PC-3 (cell line): Measurements from ENCODE around the gene TOR2A. TPM values are rescaled to one million over a fixed set of nuclear protein-coding genes. Genes with fewer than 3 reads are reported as not detected.

ENCODE experiments used
- ATAC-seq: fragments of 200-7000 bp; cut with Tn5 transposase; 2 replicates; pipeline ENCODE4 v1.9.1; 2020; ENCODE audit warnings: mild to moderate bottlenecking, moderate library complexity
- BruUV-seq: library from RNA; stranded (reverse); fragments of 400-500 nt; replicated peaks from 2 replicates; lab custom pipeline; 2021; lab: Mats Ljungman, UMichigan
- CTCF ChIA-PET: fragments of 300-600 bp; sonication (Branson Sonifier 250); formaldehyde crosslinking; loops from one replicate; lab custom pipeline; 2022; ENCODE audit warnings: antibody characterized with exemption; lab: Charles Lee
- POLR2A ChIA-PET: fragments of 300-600 bp; sonication (Branson Sonifier 250); formaldehyde crosslinking; loops from one replicate; lab custom pipeline; 2022; ENCODE audit warnings: antibody characterized with exemption; ENCODE audit not compliant: unreplicated experiment; lab: Charles Lee
- DNase-seq: peaks from one replicate; pipeline ENCODE4 v3.0.0-alpha.2; 2015
- H2AFZ ChIP-seq: fragments of 300-600 bp; sonication (generic); 2 replicates; pipeline ENCODE4 v1.6.0; 2016; ENCODE audit warnings: antibody characterized with exemption, low read length
- H3F3A ChIP-seq: fragments of 300-600 bp; sonication (generic); one replicate; pipeline ENCODE4 v1.6.0; 2017; ENCODE audit warnings: antibody characterized with exemption, low read length, control low read depth, mild to moderate bottlenecking; ENCODE audit not compliant: unreplicated experiment
- H3K27ac ChIP-seq: fragments of 300-600 bp; sonication (generic); 2 replicates; pipeline ENCODE4 v1.5.1; 2016; ENCODE audit warnings: mild to moderate bottlenecking, low read length
- H3K27me3 ChIP-seq: fragments of 300-600 bp; sonication (generic); 2 replicates; pipeline ENCODE4 v1.6.1; 2016; ENCODE audit warnings: low read length, mixed read lengths
- H3K36me3 ChIP-seq: fragments of 300-600 bp; sonication (generic); 2 replicates; pipeline ENCODE4 v1.6.1; 2016; ENCODE audit warnings: low read depth, mixed run types, low read length, mixed read lengths
- H3K4me1 ChIP-seq: fragments of 300-600 bp; sonication (generic); 2 replicates; pipeline ENCODE4 v1.5.1; 2016; ENCODE audit warnings: low read length; ENCODE audit not compliant: insufficient read depth
- H3K4me2 ChIP-seq: fragments of 300-600 bp; sonication (generic); 2 replicates; pipeline ENCODE4 v1.6.0; 2016; ENCODE audit warnings: low read length
- H3K4me3 ChIP-seq: fragments of 300-600 bp; sonication (generic); 2 replicates; pipeline ENCODE4 v1.5.1; 2016; ENCODE audit warnings: mild to moderate bottlenecking, low read length, mixed read lengths
- H3K79me2 ChIP-seq: fragments of 300-600 bp; sonication (generic); 2 replicates; pipeline ENCODE4 v1.6.1; 2017; ENCODE audit warnings: low read length, mixed read lengths
- H3K9ac ChIP-seq: fragments of 300-600 bp; sonication (generic); 2 replicates; pipeline ENCODE4 v1.6.0; 2016; ENCODE audit warnings: mild to moderate bottlenecking, low read length
- H3K9me2 ChIP-seq: fragments of 300-600 bp; sonication (generic); replicated peaks from 2 replicates; pipeline ENCODE4 v1.6.1; 2016; ENCODE audit warnings: mixed run types, low read length, mixed read lengths
- H3K9me3 ChIP-seq: fragments of 300-600 bp; sonication (generic); 2 replicates; pipeline ENCODE4 v1.6.1; 2016; ENCODE audit warnings: low read length, mixed read lengths
- H4K20me1 ChIP-seq: fragments of 300-600 bp; sonication (generic); 2 replicates; pipeline ENCODE4 v1.6.1; 2016; ENCODE audit warnings: low read length, mixed read lengths
- EZH2 ChIP-seq: fragments of 300-600 bp; sonication (generic); IDR thresholded peaks from one replicate; pipeline ENCODE4 v1.6.1; 2017; ENCODE audit warnings: antibody characterized with exemption, mild to moderate bottlenecking, low read length; ENCODE audit not compliant: unreplicated experiment
- EZH2phosphoT487 ChIP-seq: fragments of 300-600 bp; sonication (generic); IDR thresholded peaks from 2 replicates; pipeline ENCODE4 v1.6.1; 2018; ENCODE audit warnings: mild to moderate bottlenecking, antibody characterized with exemption, low read length, borderline replicate concordance
- intact Hi-C: fragments of 100-400 bp; cut with micrococcal nuclease; formaldehyde crosslinking; loops from 2 replicates; pipeline ENCODE4 v1.9.0; 2023
- total RNA-seq: library from RNA; depleted of rRNA; stranded (reverse); fragments of >200 nt; gene quantifications from 2 replicates; pipeline ENCODE4 v1.2.3, GENCODE V29; 2014
- TF ChIP-seq, protein P1 (sequence below): fragments of 300-600 bp; sonication (generic); conservative IDR thresholded peaks from 2 replicates; pipeline ENCODE4 v1.5.1; 2017; ENCODE audit warnings: antibody characterized with exemption, low read depth, mild to moderate bottlenecking, low read length

The TOR2A gene
- total RNA-seq, 1 experiment from 2014 or later = 14.1 TPM

DNA sequence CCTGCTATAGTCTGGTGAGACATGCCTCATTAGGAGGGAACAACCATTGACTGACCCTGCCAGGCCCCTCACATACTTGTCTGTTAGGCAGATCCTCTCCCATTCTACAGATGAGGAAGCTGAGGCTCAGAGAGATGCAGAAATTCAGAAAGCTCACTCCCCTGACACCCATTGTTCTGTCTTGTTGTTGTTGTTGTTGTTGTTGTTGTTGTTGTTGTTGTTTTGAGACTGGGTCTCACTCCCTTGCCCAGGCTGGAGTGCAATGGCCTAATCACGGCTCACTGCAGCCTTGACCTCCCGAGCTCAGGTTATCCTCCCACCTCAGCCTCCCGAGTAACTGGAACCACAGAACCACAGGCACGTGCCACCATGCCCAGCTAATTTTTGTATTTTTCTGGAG lies 41.4 kb downstream of the TOR2A start:
- no peak for TF ChIP-seq EZH2
- TF ChIP-seq, protein P1, sequence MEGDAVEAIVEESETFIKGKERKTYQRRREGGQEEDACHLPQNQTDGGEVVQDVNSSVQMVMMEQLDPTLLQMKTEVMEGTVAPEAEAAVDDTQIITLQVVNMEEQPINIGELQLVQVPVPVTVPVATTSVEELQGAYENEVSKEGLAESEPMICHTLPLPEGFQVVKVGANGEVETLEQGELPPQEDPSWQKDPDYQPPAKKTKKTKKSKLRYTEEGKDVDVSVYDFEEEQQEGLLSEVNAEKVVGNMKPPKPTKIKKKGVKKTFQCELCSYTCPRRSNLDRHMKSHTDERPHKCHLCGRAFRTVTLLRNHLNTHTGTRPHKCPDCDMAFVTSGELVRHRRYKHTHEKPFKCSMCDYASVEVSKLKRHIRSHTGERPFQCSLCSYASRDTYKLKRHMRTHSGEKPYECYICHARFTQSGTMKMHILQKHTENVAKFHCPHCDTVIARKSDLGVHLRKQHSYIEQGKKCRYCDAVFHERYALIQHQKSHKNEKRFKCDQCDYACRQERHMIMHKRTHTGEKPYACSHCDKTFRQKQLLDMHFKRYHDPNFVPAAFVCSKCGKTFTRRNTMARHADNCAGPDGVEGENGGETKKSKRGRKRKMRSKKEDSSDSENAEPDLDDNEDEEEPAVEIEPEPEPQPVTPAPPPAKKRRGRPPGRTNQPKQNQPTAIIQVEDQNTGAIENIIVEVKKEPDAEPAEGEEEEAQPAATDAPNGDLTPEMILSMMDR = no peak
- TF ChIP-seq EZH2phosphoT487 = no peak
- H2AFZ ChIP-seq = no peak overlapping the region
- H3K27me3 ChIP-seq = no peaks in the 10 kb centered on the region
- ATAC-seq (no peak), DNase-seq (no peak)
- CTCF ChIA-PET = no interaction called here
- H3K4me2 ChIP-seq = no peak overlapping the region
- H3K9ac ChIP-seq = no peak overlapping the region
- BruUV-seq = no TSS peak
- H3K9me3 ChIP-seq = no peaks in the 10 kb centered on the region
- H3K9me2 ChIP-seq = no peaks in the 10 kb centered on the region
- no peaks in the 10 kb centered on the region for H3F3A ChIP-seq
- no peaks in the 10 kb centered on the region; the same call in 1 of the 2 replicates for H3K4me1 ChIP-seq
- H3K79me2 ChIP-seq = no peaks in the 10 kb centered on the region
- H3K4me3 ChIP-seq = no peak overlapping the region
- H4K20me1 ChIP-seq = no peaks in the 10 kb centered on the region
- H3K36me3 ChIP-seq = no peaks in the 10 kb centered on the region
- intact Hi-C loops = no loop called here
- H3K27ac ChIP-seq = no peak overlapping the region
- POLR2A ChIA-PET = no interaction called here

DNA sequence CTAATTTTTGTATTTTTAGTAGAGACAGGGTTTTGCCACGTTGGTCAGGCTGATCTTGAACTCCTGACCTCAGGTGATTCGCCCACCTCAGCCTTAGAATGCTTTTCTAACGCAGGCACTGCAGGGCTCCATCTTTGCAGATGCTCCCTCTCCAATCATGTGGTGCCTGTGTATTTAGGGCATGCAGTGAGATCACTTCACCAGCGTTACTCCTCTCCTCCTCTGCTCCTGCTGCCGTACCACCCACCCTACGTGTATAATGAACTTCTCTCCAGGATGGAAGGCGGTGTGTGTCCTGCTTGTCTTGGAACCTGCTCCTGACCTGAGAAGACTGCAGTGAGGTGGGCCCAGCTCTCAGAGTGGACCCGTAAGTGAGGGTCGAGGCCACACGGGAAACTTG lies 42.0 kb downstream of the TOR2A start:
- Histone ChIP-seq H3K9ac (no peak overlapping the region), H3K79me2 (no peaks in the 10 kb centered on the region), H3K27ac (no peak overlapping the region), H2AFZ (no peak overlapping the region), H3K9me2 (no peaks in the 10 kb centered on the region), H3K4me2 (no peak overlapping the region), H3F3A (no peaks in the 10 kb centered on the region), H3K9me3 (no peaks in the 10 kb centered on the region), H4K20me1 (no peaks in the 10 kb centered on the region), H3K27me3 (no peaks in the 10 kb centered on the region), H3K4me1 (no peaks in the 10 kb centered on the region; the same call in 1 of the 2 replicates), H3K36me3 (no peaks in the 10 kb centered on the region), H3K4me3 (no peak overlapping the region)
- BruUV-seq = no TSS peak
- ChIA-PET CTCF (no interaction called here), POLR2A (no interaction called here)
- no peak for ATAC-seq
- intact Hi-C loops = no loop called here
- TF ChIP-seq EZH2phosphoT487 = no peak
- TF ChIP-seq, protein P1 = no peak
- no peak for TF ChIP-seq EZH2
- DNase-seq = no peak

DNA sequence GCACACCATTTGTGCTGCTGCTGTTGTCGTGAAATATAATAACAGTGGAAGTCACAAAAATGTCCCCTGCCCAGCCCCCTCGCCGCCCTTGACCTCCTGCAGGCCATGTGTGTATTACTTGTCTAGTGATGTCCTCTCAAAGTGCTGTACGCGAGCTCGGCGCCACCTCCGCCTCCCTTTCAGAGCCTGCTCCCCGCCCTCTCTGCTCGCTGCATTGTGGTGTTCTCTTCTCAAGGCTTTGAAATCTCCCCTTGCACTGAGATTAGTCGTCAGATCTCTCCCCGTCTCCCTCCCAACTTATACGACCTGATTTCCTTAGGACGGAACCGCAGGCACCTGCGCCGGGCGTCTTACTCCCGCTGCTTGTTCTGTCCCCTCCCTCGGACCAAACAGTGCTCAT lies 43.0 kb downstream of the TOR2A start:
- ChIA-PET CTCF (no interaction called here), POLR2A (no interaction called here)
- no peak overlapping the region for H2AFZ ChIP-seq
- no peak for ATAC-seq
- H3K27ac ChIP-seq = no peak overlapping the region
- H4K20me1 ChIP-seq = no peaks in the 10 kb centered on the region
- H3K9me3 ChIP-seq = no peaks in the 10 kb centered on the region
- no peaks in the 10 kb centered on the region for H3K27me3 ChIP-seq
- H3K4me1 ChIP-seq = no peaks in the 10 kb centered on the region; the same call in 1 of the 2 replicates
- no peaks in the 10 kb centered on the region for H3K36me3 ChIP-seq
- H3K9ac ChIP-seq = no peak overlapping the region
- H3K4me2 ChIP-seq = no peak overlapping the region
- H3K4me3 ChIP-seq = no peak overlapping the region
- H3F3A ChIP-seq = no peaks in the 10 kb centered on the region
- no TSS peak for BruUV-seq
- intact Hi-C loops = no loop called here
- TF ChIP-seq EZH2 (no peak), EZH2phosphoT487 (no peak)
- TF ChIP-seq, protein P1 = no peak
- no peak for DNase-seq
- H3K79me2 ChIP-seq = no peaks in the 10 kb centered on the region
- no peaks in the 10 kb centered on the region for H3K9me2 ChIP-seq
